ENCODE data around the gene RHEX. TPM values are rescaled to one million over a fixed set of nuclear protein-coding genes. Genes with fewer than 3 reads are reported as not detected.

Gene RHEX
- total RNA-seq, 1 donor from 2014 or later = 0.42 TPM

- DNase-seq (ENCODE audit: low read depth) = no peak
- Histone ChIP-seq H3K27me3 (ENCODE audit: control insufficient read depth, insufficient read depth, low read length) (peaks cover 15% of the 10 kb centered on the region), H3K36me3 (ENCODE audit: control insufficient read depth, insufficient read depth, low read length) (no peaks in the 10 kb centered on the region)
These were observed 89.0 kb downstream of the RHEX start for GRCh38 chr1:206142011-206142410.

DNA sequence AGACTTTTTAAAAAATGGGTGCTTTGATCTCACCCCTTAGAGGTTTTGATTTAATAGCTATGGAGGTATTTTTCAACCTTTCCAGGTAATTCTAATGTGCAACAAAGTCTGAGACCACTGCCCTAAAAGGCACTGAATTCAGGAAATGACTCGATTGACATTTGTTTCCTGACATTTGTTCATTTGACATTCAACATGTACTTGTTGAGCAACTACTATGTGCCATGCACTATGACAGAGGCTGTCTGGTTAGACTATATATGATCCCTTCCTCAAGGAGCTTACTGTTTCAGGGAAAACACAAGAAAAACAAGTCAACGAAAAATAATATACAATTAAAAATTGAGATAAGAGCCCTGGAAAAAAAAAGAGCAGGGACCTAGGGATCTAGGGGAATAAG is 89.8 kb downstream of the RHEX start:
- H3K36me3 ChIP-seq (ENCODE audit: control insufficient read depth, insufficient read depth, low read length) = no peaks in the 10 kb centered on the region
- TF ChIP-seq CTCF (IDR thresholded peaks at IDR 0.05; ENCODE audit: insufficient read depth, low read length, poor library complexity, severe bottlenecking) = no peak
- peaks cover 15% of the 10 kb centered on the region for H3K27me3 ChIP-seq (ENCODE audit: control insufficient read depth, insufficient read depth, low read length)
- DNase-seq (ENCODE audit: low read depth) = no peak
- H3K4me3 ChIP-seq (ENCODE audit: low read depth, low read length) = no peak overlapping the region

More at GRCh38 chr1:206142011-206142410, 89.0 kb downstream of the RHEX start:
- H3K4me3 ChIP-seq (ENCODE audit: low read depth, low read length) = no peak overlapping the region
- TF ChIP-seq CTCF (IDR thresholded peaks at IDR 0.05; ENCODE audit: insufficient read depth, low read length, poor library complexity, severe bottlenecking) = no peak

- no peak for DNase-seq (ENCODE audit: low read depth)
- no peak overlapping the region for H3K4me3 ChIP-seq (ENCODE audit: low read depth, low read length)
- H3K27me3 ChIP-seq (ENCODE audit: control insufficient read depth, insufficient read depth, low read length) = peaks cover 15% of the 10 kb centered on the region
- TF ChIP-seq CTCF (IDR thresholded peaks at IDR 0.05; ENCODE audit: insufficient read depth, low read length, poor library complexity, severe bottlenecking) = no peak
- no peaks in the 10 kb centered on the region for H3K36me3 ChIP-seq (ENCODE audit: control insufficient read depth, insufficient read depth, low read length)
These were observed 90.7 kb downstream of the RHEX start for GRCh38 chr1:206143537-206144172.

- H3K4me3 ChIP-seq (ENCODE audit: low read depth, low read length) = no peak overlapping the region
- no peak for DNase-seq (ENCODE audit: low read depth)
- no peak for TF ChIP-seq CTCF (IDR thresholded peaks at IDR 0.05; ENCODE audit: insufficient read depth, low read length, poor library complexity, severe bottlenecking)
- peaks cover 15% of the 10 kb centered on the region for H3K27me3 ChIP-seq (ENCODE audit: control insufficient read depth, insufficient read depth, low read length)
- H3K36me3 ChIP-seq (ENCODE audit: control insufficient read depth, insufficient read depth, low read length) = no peaks in the 10 kb centered on the region
These were observed 91.6 kb downstream of the RHEX start for GRCh38 chr1:206144605-206145004.

GRCh38 chr1:206145771-206146290 is 92.9 kb downstream of the RHEX start:
- H3K27me3 ChIP-seq (ENCODE audit: control insufficient read depth, insufficient read depth, low read length) = peaks cover 15% of the 10 kb centered on the region
- TF ChIP-seq CTCF (IDR thresholded peaks at IDR 0.05; ENCODE audit: insufficient read depth, low read length, poor library complexity, severe bottlenecking) = no peak
- no peak overlapping the region for H3K4me3 ChIP-seq (ENCODE audit: low read depth, low read length)

More at GRCh38 chr1:206145771-206146290, 92.9 kb downstream of the RHEX start:
- H3K36me3 ChIP-seq (ENCODE audit: control insufficient read depth, insufficient read depth, low read length) = no peaks in the 10 kb centered on the region
- no peak for DNase-seq (ENCODE audit: low read depth)

Other genes starting within 250 kb of the RHEX start
- gene SLC41A1, start 240.0 kb upstream of the RHEX start, total RNA-seq = 17.2 and 20.9 TPM in 2 replicates
- gene PM20D1, start 203.0 kb upstream of the RHEX start, total RNA-seq = 0.04 and 1.8 TPM in 2 replicates
- gene SLC26A9, start 109.7 kb upstream of the RHEX start, total RNA-seq = not detected in 2 replicates
- gene RAB7B, start 49.8 kb upstream of the RHEX start, total RNA-seq = 0.13 TPM in 1 of 2 replicates, not detected in the other
- not detected in 2 replicates for gene CTSE, start 29.3 kb upstream of the RHEX start, total RNA-seq
- not detected in 2 replicates for gene AVPR1B, start 64.2 kb downstream of the RHEX start, total RNA-seq
- 1.6 and 2.7 TPM in 2 replicates for gene FAM72A, start 149.7 kb downstream of the RHEX start, total RNA-seq
- 42.1 and 44.5 TPM in 2 replicates for gene SRGAP2, start 150.4 kb downstream of the RHEX start, total RNA-seq